ENCODE data around the gene IFFO2.
"Not testable (repeated sequence)": the region's sequence is repeated elsewhere in the genome, so short reads cannot be mapped to it uniquely, and the experiment has no call there.

The IFFO2 gene

DNA sequence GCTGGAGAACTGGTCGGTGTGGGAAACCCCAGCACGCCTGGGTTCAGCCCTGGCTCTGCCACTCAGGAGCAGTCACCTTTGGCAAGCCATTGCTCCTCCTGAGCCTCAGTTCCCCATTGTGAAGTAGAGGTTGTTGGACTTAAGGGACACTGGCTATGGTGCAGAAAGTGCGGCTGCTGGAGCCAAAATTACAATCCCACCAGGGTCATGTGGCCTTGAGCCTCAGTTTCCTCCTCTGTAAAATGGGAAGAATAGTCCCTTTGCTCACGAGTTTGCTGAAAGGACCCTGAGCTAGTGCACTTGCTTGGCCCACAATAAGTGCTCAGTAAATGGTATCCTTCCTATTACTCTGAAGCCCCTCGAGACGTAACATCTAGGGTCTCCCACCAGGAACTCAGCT lies 82.4 kb downstream of the IFFO2 start:
- no peak overlapping the region for H3K27ac Mint-ChIP-seq
- peaks cover 7% of the 10 kb centered on the region for H3K4me1 Mint-ChIP-seq
- TF ChIP-seq CTCF (IDR thresholded peaks at IDR 0.05; ENCODE audit: unreplicated experiment in 3 of 3): no peak
- H3K9me3 Mint-ChIP-seq: no peaks in the 10 kb centered on the region
- peaks cover 18% of the 10 kb centered on the region for H3K27me3 Mint-ChIP-seq (ENCODE audit: low read depth)
- no peaks in the 10 kb centered on the region for H3K36me3 Mint-ChIP-seq (ENCODE audit: low read depth)
- H3K4me3 Mint-ChIP-seq: no peak overlapping the region

DNA sequence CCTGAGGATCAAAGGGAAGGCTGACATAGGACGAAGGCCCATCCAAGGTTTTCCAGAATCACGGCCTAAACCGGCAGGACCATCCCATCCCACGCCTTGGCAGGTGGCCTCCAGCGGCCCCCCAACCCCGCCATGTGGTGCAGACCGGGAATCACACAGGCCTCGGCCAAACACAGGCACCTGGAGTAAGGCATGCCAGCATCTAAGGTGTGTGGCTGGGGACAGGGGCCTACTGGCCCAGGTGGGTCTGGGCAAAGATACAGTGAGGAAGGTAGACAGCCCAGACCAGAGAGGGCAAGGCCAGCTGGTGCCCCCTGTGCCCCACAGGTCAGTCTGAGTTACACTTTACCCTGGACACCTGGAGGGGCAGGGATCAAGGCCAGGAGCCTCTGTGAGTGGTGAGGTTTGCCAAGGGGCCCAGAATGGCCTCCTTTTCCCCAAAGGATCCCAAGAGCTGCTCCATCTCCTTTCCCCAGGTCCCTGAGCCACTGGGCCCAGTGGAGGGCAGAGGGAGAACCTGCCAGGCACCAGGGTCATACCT lies 84.3 kb downstream of the IFFO2 start:
- Mint-ChIP-seq H3K27ac (no peak overlapping the region), H3K4me1 (peaks cover 7% of the 10 kb centered on the region), H3K27me3 (ENCODE audit: low read depth) (peaks cover 20% of the 10 kb centered on the region), H3K36me3 (ENCODE audit: low read depth) (no peaks in the 10 kb centered on the region), H3K9me3 (no peaks in the 10 kb centered on the region), H3K4me3 (no peak overlapping the region)
- TF ChIP-seq CTCF (IDR thresholded peaks at IDR 0.05; ENCODE audit: unreplicated experiment in 3 of 3): no peak

DNA sequence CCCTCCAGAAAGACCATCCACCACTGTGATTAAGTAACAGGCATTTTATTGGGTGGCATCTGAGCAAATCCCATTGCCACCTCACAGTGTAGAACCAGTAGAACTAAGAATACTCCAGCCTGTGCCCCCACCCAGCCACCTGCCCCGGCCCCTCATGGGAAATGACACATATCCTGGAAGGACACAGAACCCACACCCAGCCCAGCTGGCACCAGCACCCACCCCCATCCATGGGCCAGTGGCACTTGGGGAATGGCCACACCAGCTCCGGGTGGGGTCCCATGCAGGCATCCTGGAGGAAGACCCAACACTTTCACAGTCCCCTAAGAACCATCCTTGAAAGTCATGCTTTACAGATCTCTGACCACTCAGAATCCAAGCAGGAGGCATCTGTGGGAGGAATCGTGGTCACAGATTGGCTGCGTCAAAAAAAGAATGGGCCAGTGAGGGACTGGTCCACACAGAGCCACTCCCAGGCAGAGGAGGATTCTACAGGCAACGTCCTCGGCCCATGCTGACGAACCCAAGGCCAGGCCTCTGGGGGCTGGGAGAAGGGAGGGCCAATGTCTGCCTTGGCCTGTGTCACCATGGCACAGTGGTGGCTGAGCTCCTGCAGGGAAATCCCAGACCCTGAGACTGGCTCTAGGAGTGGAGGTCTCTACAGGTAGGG lies 84.9 kb downstream of the IFFO2 start:
- H3K9me3 Mint-ChIP-seq: no peaks in the 10 kb centered on the region
- H3K4me3 Mint-ChIP-seq: no peak overlapping the region

GRCh38 chr1:18870957-18871356 lies 85.5 kb downstream of the IFFO2 start:
- no peak for TF ChIP-seq CTCF (IDR thresholded peaks at IDR 0.05; ENCODE audit: unreplicated experiment in 3 of 3)
- H3K27me3 Mint-ChIP-seq (ENCODE audit: low read depth): peaks cover 29% of the 10 kb centered on the region
- H3K36me3 Mint-ChIP-seq (ENCODE audit: low read depth): no peaks in the 10 kb centered on the region
- H3K27ac Mint-ChIP-seq: no peak overlapping the region
- no peak overlapping the region for H3K4me3 Mint-ChIP-seq
- peaks cover 7% of the 10 kb centered on the region for H3K4me1 Mint-ChIP-seq
- H3K9me3 Mint-ChIP-seq: no peaks in the 10 kb centered on the region

More for the DNA sequence above, 84.9 kb downstream of the IFFO2 start:
- Mint-ChIP-seq H3K27me3 (ENCODE audit: low read depth) (peaks cover 23% of the 10 kb centered on the region), H3K36me3 (ENCODE audit: low read depth) (no peaks in the 10 kb centered on the region), H3K27ac (no peak overlapping the region), H3K4me1 (peaks cover 7% of the 10 kb centered on the region)
- TF ChIP-seq CTCF (IDR thresholded peaks at IDR 0.05; ENCODE audit: unreplicated experiment in 3 of 3): no peak

DNA sequence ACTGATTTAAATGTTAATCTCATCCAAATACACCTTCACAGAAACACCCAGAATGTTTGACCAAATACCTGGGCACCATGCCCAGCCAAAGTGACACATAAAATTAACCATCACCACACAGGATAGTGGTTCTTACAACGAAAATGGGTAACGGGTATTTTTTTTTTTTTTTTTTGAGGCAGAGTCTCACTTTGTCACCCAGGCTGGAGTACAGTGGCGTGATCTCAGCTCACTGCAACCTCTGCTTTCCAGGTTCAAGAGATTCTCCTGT lies 85.9 kb downstream of the IFFO2 start:
- H3K36me3 Mint-ChIP-seq (ENCODE audit: low read depth); H3K4me1 Mint-ChIP-seq: not testable (repeated sequence)

DNA sequence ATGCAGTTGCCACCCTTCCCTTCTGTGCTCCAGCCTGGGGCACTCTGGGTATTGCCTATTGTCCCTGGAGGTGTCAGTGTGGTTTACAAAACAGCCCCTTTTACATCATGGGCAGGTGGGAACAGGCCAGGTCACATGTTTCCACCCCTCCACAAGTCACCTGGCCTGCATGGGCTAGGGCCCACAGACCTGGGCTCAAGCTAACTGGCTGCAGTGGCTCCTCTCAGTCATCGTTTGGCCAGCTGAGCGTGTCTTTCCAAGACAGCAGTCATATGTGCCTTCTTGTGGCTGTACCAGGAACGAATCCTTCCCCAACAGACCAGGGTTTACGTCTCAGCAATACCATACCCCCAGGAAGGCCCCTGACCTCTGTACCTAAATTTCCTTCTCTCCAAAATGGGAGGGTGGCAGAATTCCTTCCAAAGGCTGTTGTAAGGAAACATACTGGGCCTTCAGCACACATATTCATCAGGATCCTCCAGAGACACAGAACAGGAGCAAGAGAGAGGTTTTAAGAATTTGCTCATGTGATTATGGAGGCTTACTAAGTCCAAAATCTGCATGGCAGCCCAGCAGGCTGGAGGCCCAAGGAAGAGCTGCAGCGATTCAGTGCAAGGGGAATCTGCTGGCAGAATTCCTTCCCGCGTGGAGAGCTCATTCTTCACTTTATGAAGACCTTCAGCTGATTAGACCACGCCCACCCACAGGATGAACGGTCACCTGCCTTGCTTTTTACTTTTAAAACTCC lies 86.5 kb downstream of the IFFO2 start:
- TF ChIP-seq CTCF (IDR thresholded peaks at IDR 0.05; ENCODE audit: unreplicated experiment in 3 of 3): no peak
- Mint-ChIP-seq H3K27ac (peak overlapping the region in 2 of 3 experiments; percentile 38 to 53), H3K4me1 (peaks cover 7% of the 10 kb centered on the region), H3K27me3 (ENCODE audit: low read depth) (peaks cover 32% of the 10 kb centered on the region), H3K4me3 (no peak overlapping the region), H3K36me3 (ENCODE audit: low read depth) (no peaks in the 10 kb centered on the region), H3K9me3 (no peaks in the 10 kb centered on the region)

More for the DNA sequence above, 85.9 kb downstream of the IFFO2 start:
- Mint-ChIP-seq H3K27ac (peak overlapping the region in 1 of 3 experiments; percentile 53), H3K27me3 (ENCODE audit: low read depth) (peaks cover 32% of the 10 kb centered on the region)
- H3K9me3 Mint-ChIP-seq, H3K4me3 Mint-ChIP-seq: not testable (repeated sequence)
